Coronary artery (tissue), 2 donors: Measurements from ENCODE around the gene CEMIP.

ENCODE experiments used
- DNase-seq: peaks from one replicate; pipeline ENCODE4 v3.0.0-alpha.2; 2017; ENCODE audit warnings: low spot score
- H3K27ac ChIP-seq, 2 donors: fragments of 200-600 bp; sonication (generic); one replicate each; pipeline ENCODE4 v1.5.1; 2016 to 2019
- H3K4me3 ChIP-seq: fragments of 200-600 bp; sonication (generic); 2 replicates; pipeline ENCODE4 v1.5.1; 2016; ENCODE audit warnings: mild to moderate bottlenecking, moderate library complexity
- CTCF ChIP-seq: fragments of 200-600 bp; sonication (generic); IDR thresholded peaks from one replicate; pipeline ENCODE4 v1.5.1; 2019; ENCODE audit warnings: antibody characterized with exemption

CEMIP gene

GRCh38 chr15:80926126-80926525 lies 147.0 kb downstream of the CEMIP start:
- TF ChIP-seq CTCF: no peak
- DNase-seq: no peak
- Histone ChIP-seq H3K4me3 (no peak overlapping the region), H3K27ac (no peak overlapping the region)

GRCh38 chr15:80929225-80929624 lies 150.1 kb downstream of the CEMIP start:
- H3K4me3 ChIP-seq: no peak overlapping the region
- no peak for TF ChIP-seq CTCF
- DNase-seq: no peak
- H3K27ac ChIP-seq: no peak overlapping the region

GRCh38 chr15:80929689-80930088 lies 150.5 kb downstream of the CEMIP start:
- Histone ChIP-seq H3K4me3 (no peak overlapping the region), H3K27ac (no peak overlapping the region)
- TF ChIP-seq CTCF: no peak
- DNase-seq: no peak

GRCh38 chr15:80931191-80931590 lies 152.0 kb downstream of the CEMIP start:
- no peak overlapping the region for H3K27ac ChIP-seq
- no peak for DNase-seq
- H3K4me3 ChIP-seq: no peak overlapping the region
- no peak for TF ChIP-seq CTCF

- no peak for TF ChIP-seq CTCF
- no peak for DNase-seq
- Histone ChIP-seq H3K27ac (peak overlapping the region in 1 of 2 donors; percentile 49), H3K4me3 (no peak overlapping the region)
These were observed 152.7 kb downstream of the CEMIP start for GRCh38 chr15:80931721-80932512.

- TF ChIP-seq CTCF: no peak
- Histone ChIP-seq H3K4me3 (no peak overlapping the region), H3K27ac (peak overlapping the region in 1 of 2 donors; percentile 49)
- DNase-seq: no peak
These were observed 153.3 kb downstream of the CEMIP start for GRCh38 chr15:80932513-80932815.

GRCh38 chr15:80932989-80933388 lies 153.8 kb downstream of the CEMIP start:
- Histone ChIP-seq H3K27ac (peak overlapping the region in 1 of 2 donors; percentile 49), H3K4me3 (no peak overlapping the region)
- DNase-seq: no peak
- no peak for TF ChIP-seq CTCF
